Measurements from ENCODE around the gene PPP1R7.

GRCh38 chr2:241184901-241185300 lies 34.6 kb downstream of the PPP1R7 start:
- TF ChIP-seq, protein P1, sequence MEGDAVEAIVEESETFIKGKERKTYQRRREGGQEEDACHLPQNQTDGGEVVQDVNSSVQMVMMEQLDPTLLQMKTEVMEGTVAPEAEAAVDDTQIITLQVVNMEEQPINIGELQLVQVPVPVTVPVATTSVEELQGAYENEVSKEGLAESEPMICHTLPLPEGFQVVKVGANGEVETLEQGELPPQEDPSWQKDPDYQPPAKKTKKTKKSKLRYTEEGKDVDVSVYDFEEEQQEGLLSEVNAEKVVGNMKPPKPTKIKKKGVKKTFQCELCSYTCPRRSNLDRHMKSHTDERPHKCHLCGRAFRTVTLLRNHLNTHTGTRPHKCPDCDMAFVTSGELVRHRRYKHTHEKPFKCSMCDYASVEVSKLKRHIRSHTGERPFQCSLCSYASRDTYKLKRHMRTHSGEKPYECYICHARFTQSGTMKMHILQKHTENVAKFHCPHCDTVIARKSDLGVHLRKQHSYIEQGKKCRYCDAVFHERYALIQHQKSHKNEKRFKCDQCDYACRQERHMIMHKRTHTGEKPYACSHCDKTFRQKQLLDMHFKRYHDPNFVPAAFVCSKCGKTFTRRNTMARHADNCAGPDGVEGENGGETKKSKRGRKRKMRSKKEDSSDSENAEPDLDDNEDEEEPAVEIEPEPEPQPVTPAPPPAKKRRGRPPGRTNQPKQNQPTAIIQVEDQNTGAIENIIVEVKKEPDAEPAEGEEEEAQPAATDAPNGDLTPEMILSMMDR (IDR thresholded peaks at IDR 0.05) = no peak
- TF ChIP-seq POLR2A (IDR thresholded peaks at IDR 0.05) = no peak
